ENCODE data around the gene ST6GAL1.

- TF ChIP-seq CTCF (IDR thresholded peaks at IDR 0.05 in 4 of 5, conservative IDR thresholded peaks at IDR 0.05 in 1 of 5) (no peak), POLR2A (IDR thresholded peaks at IDR 0.05) (no peak)
Observed at GRCh38 chr3:187104933-187105332, 174.6 kb downstream of the ST6GAL1 start.

All from gastrocnemius medialis (tissue), 4 donors.